GM23248 (cell line): Measurements from ENCODE around the gene RAB33B. TPM values are rescaled to one million over a fixed set of nuclear protein-coding genes. Genes with fewer than 3 reads are reported as not detected.

Source experiments
- DNase-seq: peaks from one replicate; pipeline ENCODE4 v3.0.0-alpha.2; 2015
- H2AFZ ChIP-seq: fragments of 200-600 bp; sonication (generic); 2 replicates; pipeline ENCODE4 v1.6.1; 2016; ENCODE audit warnings: antibody characterized with exemption
- H3F3A ChIP-seq: fragments of 200-600 bp; sonication (generic); 2 replicates; pipeline ENCODE4 v1.6.1; 2016; ENCODE audit warnings: mild to moderate bottlenecking, antibody characterized with exemption, mixed run types; ENCODE audit not compliant: insufficient read depth
- H3K27ac ChIP-seq: fragments of 200-600 bp; sonication (generic); 2 replicates; pipeline ENCODE4 v1.5.1; 2016; ENCODE audit warnings: mild to moderate bottlenecking
- H3K27me3 ChIP-seq: fragments of 200-600 bp; sonication (generic); replicated peaks from 2 replicates; pipeline ENCODE4 v1.6.1; 2016; ENCODE audit warnings: mild to moderate bottlenecking; ENCODE audit not compliant: insufficient read depth
- H3K36me3 ChIP-seq: fragments of 200-600 bp; sonication (generic); 2 replicates; pipeline ENCODE4 v1.6.1; 2016; ENCODE audit warnings: low read depth, mild to moderate bottlenecking
- H3K4me1 ChIP-seq: fragments of 200-600 bp; sonication (generic); 2 replicates; pipeline ENCODE4 v1.6.1; 2016; ENCODE audit warnings: mild to moderate bottlenecking; ENCODE audit not compliant: insufficient read depth
- H3K4me2 ChIP-seq: fragments of 200-600 bp; sonication (generic); one replicate; pipeline ENCODE4 v1.6.1; 2016; ENCODE audit warnings: mild to moderate bottlenecking; ENCODE audit not compliant: unreplicated experiment
- H3K4me3 ChIP-seq: fragments of 200-600 bp; sonication (generic); 2 replicates; pipeline ENCODE4 v1.5.1; 2016; ENCODE audit warnings: mild to moderate bottlenecking
- H3K79me2 ChIP-seq: fragments of 200-600 bp; sonication (generic); 2 replicates; pipeline ENCODE4 v1.6.1; 2016; ENCODE audit warnings: mild to moderate bottlenecking; ENCODE audit not compliant: insufficient read depth
- H3K9ac ChIP-seq: fragments of 200-600 bp; sonication (generic); 2 replicates; pipeline ENCODE4 v1.6.1; 2016; ENCODE audit warnings: mild to moderate bottlenecking
- H3K9me2 ChIP-seq: fragments of 200-600 bp; sonication (generic); 2 replicates; pipeline ENCODE4 v1.6.1; 2016; ENCODE audit warnings: mixed run types, mild to moderate bottlenecking, moderate library complexity; ENCODE audit not compliant: insufficient read depth
- H3K9me3 ChIP-seq: fragments of 200-600 bp; sonication (generic); one replicate; pipeline ENCODE4 v1.6.1; 2017; ENCODE audit warnings: low read depth
- H4K20me1 ChIP-seq: fragments of 200-600 bp; sonication (generic); 2 replicates; pipeline ENCODE4 v1.6.0; 2016; ENCODE audit not compliant: insufficient read depth
- EZH2 ChIP-seq: fragments of 200-600 bp; sonication (generic); IDR thresholded peaks from 2 replicates; pipeline ENCODE4 v1.6.1; 2018; ENCODE audit warnings: antibody characterized with exemption, mild to moderate bottlenecking; ENCODE audit not compliant: insufficient read depth, poor library complexity, severe bottlenecking
- EZH2phosphoT487 ChIP-seq: fragments of 200-600 bp; sonication (generic); IDR thresholded peaks from 2 replicates; pipeline ENCODE4 v1.6.1; 2018; ENCODE audit warnings: antibody characterized with exemption, moderate library complexity, mild to moderate bottlenecking, low read depth; ENCODE audit not compliant: insufficient read depth
- WGBS, 2 experiments: methylation state at CpG; one replicate each; pipeline ENCODE4 v1.1.6; 2015 to 2017; ENCODE audit warnings: low lambda C conversion rate in 2 of 2, low coverage in 1 of 2; ENCODE audit errors: missing lambda C conversion rate in 2 of 2; 5-methylcytosine and 5-hydroxymethylcytosine counted together
- in situ Hi-C: fragments of 300-500 bp; cut with MboI; formaldehyde crosslinking; loops from 2 replicates; pipeline ENCODE4 v1.15.0; 2020
- polyA plus RNA-seq: library from polyadenylated mRNA; unstranded; fragments of >200 nt; fragmentation: Nextera tagmentation; extraction: Ambion mirVana; gene quantifications from 2 replicates; pipeline ENCODE4 v1.2.1, GENCODE V29; 2016
- total RNA-seq: library from RNA; depleted of rRNA; stranded (reverse); fragments of >200 nt; shearing (Covaris generic); gene quantifications from 2 replicates; pipeline ENCODE4 v1.2.3, GENCODE V29; 2014

The RAB33B gene
- total and polyA plus RNA-seq, 2 experiments from 2014 or later, result 11.6 to 13.2 TPM

- TF ChIP-seq EZH2 (no peak), EZH2phosphoT487 (no peak)
- H3K36me3 ChIP-seq, result peaks cover 17% of the 10 kb centered on the region
- no peak overlapping the region for H3K9ac ChIP-seq
- in situ Hi-C loops, result no loop called here
- H2AFZ ChIP-seq, result no peak overlapping the region
- H3K79me2 ChIP-seq, result peaks cover 73% of the 10 kb centered on the region
- H3F3A ChIP-seq, result no peaks in the 10 kb centered on the region
- DNase-seq, result no peak
- no peak overlapping the region for H3K4me3 ChIP-seq
- no peaks in the 10 kb centered on the region for H3K27me3 ChIP-seq
- WGBS, 2 experiments, result 87 to 92% methylated on average over 6 of the region's 6 CpGs
- H3K9me3 ChIP-seq, result no peaks in the 10 kb centered on the region
- H3K27ac ChIP-seq, result no peak overlapping the region
- H3K4me1 ChIP-seq, result no peaks in the 10 kb centered on the region
- peaks cover 6% of the 10 kb centered on the region for H4K20me1 ChIP-seq
- H3K4me2 ChIP-seq, result no peak overlapping the region
- no peaks in the 10 kb centered on the region for H3K9me2 ChIP-seq
These were observed 17.2 kb downstream of the RAB33B start for GRCh38 chr4:139470997-139471665.

- DNase-seq, result no peak
- Histone ChIP-seq H3K27me3 (no peaks in the 10 kb centered on the region), H4K20me1 (peaks cover 6% of the 10 kb centered on the region), H3K27ac (no peak overlapping the region), H3K9me2 (no peaks in the 10 kb centered on the region), H3K79me2 (peaks cover 56% of the 10 kb centered on the region), H3K9me3 (no peaks in the 10 kb centered on the region), H3K9ac (no peak overlapping the region), H3F3A (no peaks in the 10 kb centered on the region), H3K4me2 (no peak overlapping the region), H3K4me3 (no peak overlapping the region), H3K4me1 (no peaks in the 10 kb centered on the region), H3K36me3 (peaks cover 17% of the 10 kb centered on the region), H2AFZ (no peak overlapping the region)
- WGBS, 2 experiments, result 60 to 68% methylated on average over 3 of the region's 3 CpGs
- in situ Hi-C loops, result no loop called here
- no peak for TF ChIP-seq EZH2phosphoT487
- no peak for TF ChIP-seq EZH2
These were observed 18.9 kb downstream of the RAB33B start for GRCh38 chr4:139472852-139473251.

GRCh38 chr4:139476363-139476762 lies 22.4 kb downstream of the RAB33B start:
- Histone ChIP-seq H3K4me3 (no peak overlapping the region), H3K9me2 (no peaks in the 10 kb centered on the region), H3F3A (no peaks in the 10 kb centered on the region), H3K9ac (no peak overlapping the region), H3K4me2 (no peak overlapping the region), H3K27me3 (no peaks in the 10 kb centered on the region), H3K79me2 (peaks cover 21% of the 10 kb centered on the region), H3K27ac (no peak overlapping the region), H2AFZ (no peak overlapping the region), H3K9me3 (no peaks in the 10 kb centered on the region), H3K36me3 (peaks cover 17% of the 10 kb centered on the region), H4K20me1 (no peaks in the 10 kb centered on the region; the same call in 1 of the 2 replicates), H3K4me1 (no peaks in the 10 kb centered on the region)
- no peak for DNase-seq
- in situ Hi-C loops, result no loop called here
- TF ChIP-seq EZH2 (no peak), EZH2phosphoT487 (no peak)
- WGBS, 2 experiments, result 98% methylated on average over 4 of the region's 4 CpGs

GRCh38 chr4:139481465-139481864 lies 27.5 kb downstream of the RAB33B start:
- no peaks in the 10 kb centered on the region for H3F3A ChIP-seq
- no peak for DNase-seq
- H2AFZ ChIP-seq, result no peak overlapping the region
- no peaks in the 10 kb centered on the region for H4K20me1 ChIP-seq
- no peak overlapping the region for H3K4me3 ChIP-seq
- H3K36me3 ChIP-seq, result no peaks in the 10 kb centered on the region
- no peak overlapping the region for H3K4me2 ChIP-seq
- no peak for TF ChIP-seq EZH2phosphoT487
- no peak for TF ChIP-seq EZH2
- in situ Hi-C loops, result no loop called here
- no peak overlapping the region for H3K27ac ChIP-seq
- no peaks in the 10 kb centered on the region for H3K27me3 ChIP-seq
- H3K9me3 ChIP-seq, result no peaks in the 10 kb centered on the region
- no peak overlapping the region for H3K9ac ChIP-seq
- H3K4me1 ChIP-seq, result no peaks in the 10 kb centered on the region
- 38 to 42% methylated on average over 1 of the region's 1 CpG for WGBS, 2 experiments
- no peaks in the 10 kb centered on the region for H3K79me2 ChIP-seq
- H3K9me2 ChIP-seq, result no peaks in the 10 kb centered on the region
